Left hindlimb (tissue), 1 donor: ENCODE results near the gene TMBIM4.
"Not testable (repeated sequence)": the region's sequence is repeated elsewhere in the genome, so short reads cannot be mapped to it uniquely, and the experiment has no call there.

ENCODE experiments used
- DNase-seq: peaks from one replicate; pipeline ENCODE4 v3.0.0-alpha.2; 2018

TMBIM4 gene

DNA sequence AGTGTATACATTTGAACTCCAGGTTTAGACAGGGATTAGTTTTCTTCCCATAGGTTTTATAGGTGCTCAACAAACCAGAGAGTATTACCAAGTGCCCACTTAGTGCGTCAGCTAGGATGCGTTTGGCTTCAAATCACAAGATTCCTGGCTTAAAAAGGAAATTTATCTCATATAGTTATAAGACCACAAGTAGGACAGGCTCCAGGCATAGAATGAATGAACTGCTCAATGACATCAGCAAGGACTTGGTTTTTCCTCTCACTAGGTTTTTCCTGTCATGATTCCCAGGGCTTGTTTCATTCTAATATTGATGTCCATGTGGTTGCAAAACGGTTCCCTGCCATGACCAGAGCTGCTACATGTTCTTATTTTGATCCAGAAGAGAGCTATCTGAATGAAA, 13.2 kb upstream of the TMBIM4 start:
- no peak for DNase-seq

- no peak for DNase-seq
Measured at GRCh38 chr12:66176105-66176900, 6.5 kb upstream of the TMBIM4 start.

GRCh38 chr12:66174391-66175325, 4.9 kb upstream of the TMBIM4 start:
- DNase-seq, result not testable (repeated sequence)

DNA sequence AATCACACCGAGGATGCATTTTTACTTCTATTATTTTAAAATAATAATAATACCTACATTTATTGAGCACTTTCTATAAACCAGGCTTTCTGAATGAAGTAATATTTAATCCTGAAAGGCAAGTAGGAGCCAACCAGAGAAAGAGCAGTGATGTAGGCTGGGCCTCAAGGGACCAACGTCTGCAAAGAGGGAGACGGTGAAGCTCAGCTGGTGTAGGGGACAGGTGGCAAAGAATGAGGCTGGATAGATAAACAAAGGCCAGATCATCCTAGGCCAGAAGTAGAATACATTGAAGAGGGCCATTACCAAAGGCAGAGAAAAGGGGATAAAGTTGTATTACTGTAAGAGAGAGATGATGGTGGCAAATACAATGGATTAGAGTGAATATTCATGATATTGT, 810 bp upstream of the TMBIM4 start:
- no peak for DNase-seq

- no peak for DNase-seq
Measured at GRCh38 chr12:66168410-66168809, 1.4 kb downstream of the TMBIM4 start.

- DNase-seq, result no peak
Measured at GRCh38 chr12:66166561-66166960, 3.2 kb downstream of the TMBIM4 start.

- no peak for DNase-seq
Measured at GRCh38 chr12:66165141-66165540, 4.7 kb downstream of the TMBIM4 start.

GRCh38 chr12:66164349-66164821, 5.4 kb downstream of the TMBIM4 start:
- DNase-seq, result no peak

GRCh38 chr12:66163289-66163688, 6.5 kb downstream of the TMBIM4 start:
- DNase-seq, result no peak

DNA sequence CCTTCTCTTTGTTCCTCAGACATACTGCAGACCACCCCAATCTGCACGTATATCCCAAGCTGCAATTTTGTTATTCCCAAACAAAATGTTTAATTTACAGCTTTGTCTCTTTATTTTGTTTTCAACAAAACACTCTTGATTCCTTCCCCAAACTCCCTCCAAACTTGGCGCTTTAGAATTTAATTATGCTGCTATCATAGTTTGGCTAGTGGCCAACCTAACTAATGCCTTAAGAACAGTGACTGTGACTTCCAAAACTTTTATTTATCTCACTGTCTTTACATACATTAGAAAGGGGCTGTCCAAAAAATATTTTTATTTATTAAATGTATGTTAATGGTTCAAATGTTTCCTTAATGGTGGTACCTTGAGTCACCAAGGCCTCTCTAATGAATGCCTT, 7.1 kb downstream of the TMBIM4 start:
- no peak for DNase-seq

GRCh38 chr12:66160704-66161103, 9.1 kb downstream of the TMBIM4 start:
- no peak for DNase-seq

DNA sequence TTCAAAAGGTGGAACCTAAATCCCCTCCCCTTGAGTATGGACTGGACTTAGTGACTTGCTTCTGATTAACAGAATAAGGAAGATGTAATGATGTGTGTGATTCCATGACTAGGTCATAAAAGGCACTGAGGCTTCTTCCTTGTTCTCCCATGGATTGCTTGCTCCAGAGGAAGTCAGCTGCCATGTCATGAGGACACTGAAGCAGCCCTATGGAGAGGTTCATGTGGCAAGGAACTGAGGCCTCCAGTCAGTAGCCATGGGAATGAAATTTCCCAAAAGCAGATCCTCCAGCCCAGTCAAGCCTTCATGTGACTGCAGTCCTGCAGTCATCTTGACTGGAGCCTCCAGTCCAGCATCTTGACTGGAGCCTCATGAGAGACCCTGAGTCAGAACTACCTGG, 10.7 kb downstream of the TMBIM4 start:
- DNase-seq, result no peak

GRCh38 chr12:66156654-66157053, 13.1 kb downstream of the TMBIM4 start:
- no peak for DNase-seq

DNA sequence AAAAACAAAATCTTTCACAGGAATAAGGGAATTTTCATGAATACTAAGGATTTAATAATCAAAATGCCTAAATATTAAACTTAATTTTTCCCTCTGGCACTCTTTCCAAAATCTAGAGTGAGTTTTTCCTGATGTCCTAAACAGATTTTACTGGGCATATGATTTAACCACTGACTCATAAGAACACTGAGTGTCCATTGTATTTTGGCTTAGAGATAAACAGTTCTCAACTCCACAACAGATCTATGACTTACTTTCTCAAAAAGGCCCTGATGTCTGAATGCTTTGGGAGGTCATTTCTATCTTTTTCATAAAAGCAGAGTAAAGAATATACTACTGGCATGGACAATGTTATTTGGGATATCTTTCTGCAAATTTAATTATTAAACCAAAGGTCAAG, 15.0 kb downstream of the TMBIM4 start:
- DNase-seq, result no peak

DNA sequence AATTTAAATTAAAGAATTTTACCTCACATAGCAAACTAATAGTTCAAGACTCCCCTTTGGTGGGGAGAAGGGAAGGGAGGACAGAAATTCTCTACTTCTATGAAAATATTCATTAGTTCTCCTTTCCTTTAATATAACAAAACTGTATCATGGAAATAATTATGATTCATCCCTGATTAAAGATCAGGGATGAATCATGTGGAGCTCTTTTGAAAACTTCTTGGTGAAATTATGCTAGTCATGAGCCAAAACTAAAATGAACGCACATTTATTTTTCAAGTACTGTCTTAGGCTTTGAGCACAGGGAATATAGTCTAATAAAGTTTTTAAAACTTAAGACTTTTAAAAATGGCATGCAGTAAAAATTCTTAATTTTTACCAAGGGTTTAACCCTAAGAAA, 17.1 kb downstream of the TMBIM4 start:
- DNase-seq, result no peak

DNA sequence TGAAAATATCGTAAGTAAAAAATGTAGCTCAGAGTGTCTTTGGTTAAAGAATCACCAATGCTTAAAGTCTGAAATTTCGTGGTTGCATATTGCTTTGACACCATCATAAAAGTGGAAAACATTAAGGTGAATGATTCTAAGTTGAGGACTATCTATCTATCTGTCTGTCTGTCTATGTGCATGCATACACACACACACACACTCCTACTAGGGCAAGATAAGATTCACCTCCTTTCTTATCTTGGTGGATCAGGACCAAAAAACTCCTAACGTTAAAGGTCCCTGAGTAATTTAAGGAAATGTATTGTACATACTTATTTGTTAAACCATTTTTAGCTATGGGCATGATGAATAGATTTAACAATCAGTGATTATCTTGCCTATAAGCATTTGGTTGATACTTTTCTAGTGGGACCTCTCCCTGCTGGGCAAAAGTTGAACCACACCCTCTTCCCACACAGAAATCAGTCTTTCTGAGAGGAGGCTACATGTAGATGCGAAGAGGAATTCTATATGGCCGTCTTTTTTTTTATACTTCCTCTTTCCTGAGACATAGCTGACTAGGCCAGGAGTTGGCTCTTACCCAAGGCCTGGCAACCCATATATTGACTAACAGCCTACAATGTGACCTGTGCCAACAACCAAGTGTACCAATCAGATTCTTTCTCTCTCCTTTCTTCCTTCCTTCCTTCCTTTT, 19.9 kb downstream of the TMBIM4 start:
- DNase-seq, result no peak

DNA sequence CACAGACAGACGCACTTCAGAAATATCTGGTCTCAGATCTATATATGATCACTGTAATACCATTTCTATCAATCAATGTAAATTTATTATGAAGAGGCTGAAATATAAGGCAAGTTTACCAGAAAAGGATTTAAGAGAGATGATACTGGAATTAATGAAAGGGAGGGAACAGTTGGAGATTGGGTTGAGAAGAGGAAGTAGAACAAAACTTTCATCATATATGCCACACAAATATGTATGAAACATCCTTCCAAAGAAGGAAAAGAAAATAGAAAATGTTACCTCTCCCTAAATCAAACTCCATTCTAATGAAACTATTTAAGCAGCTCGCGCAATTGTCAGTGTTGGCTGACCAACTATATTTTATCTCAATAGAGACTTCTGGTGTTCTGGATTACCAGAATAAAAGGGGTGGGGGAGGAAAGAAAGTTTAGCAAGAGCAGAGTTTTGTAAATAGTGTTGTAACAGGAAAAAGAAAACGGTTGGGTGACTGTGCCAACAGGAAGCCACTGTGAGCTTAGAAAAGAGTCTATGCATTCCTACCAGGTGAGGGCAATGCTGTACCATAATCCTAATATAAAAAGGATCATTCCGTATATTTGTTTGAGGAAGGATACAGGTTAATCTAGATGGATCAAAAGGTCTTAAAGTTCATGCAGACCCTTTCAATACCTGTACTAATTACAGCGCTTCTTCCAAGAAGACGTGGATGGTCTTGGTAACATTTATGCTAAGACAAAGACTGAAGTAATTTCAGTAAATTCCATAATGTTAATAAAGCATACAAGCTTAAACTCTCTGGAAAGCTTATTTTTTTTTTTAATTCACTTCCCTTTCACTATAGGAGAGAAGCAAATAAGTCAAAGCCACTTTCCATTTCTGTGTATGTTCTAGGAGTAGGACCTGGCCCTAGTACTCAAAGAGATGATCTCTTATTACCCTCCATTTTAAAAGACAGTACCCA, 24.7 kb downstream of the TMBIM4 start:
- DNase-seq, result no peak

- DNase-seq, result no peak
Measured at GRCh38 chr12:66143868-66144267, 25.9 kb downstream of the TMBIM4 start.

- DNase-seq, result no peak
Measured at GRCh38 chr12:66142826-66143225, 27.0 kb downstream of the TMBIM4 start.

DNA sequence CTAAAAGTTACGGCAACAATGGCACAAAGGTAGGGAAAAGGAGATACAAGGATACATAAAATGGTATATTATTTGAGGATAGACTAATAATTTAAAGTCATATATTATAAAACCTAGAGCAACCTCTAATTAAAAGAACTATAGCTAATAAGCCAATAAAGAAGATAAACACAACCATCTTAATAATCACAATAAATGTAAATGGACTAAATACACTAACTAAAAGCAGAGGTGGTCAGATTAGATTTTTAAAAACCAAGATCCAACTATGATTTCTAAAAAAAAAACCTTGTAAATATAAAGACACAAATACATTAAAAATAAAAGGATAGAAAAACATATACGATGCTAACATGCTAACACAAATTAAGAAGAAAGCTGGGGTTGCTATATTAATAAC, 28.5 kb downstream of the TMBIM4 start:
- DNase-seq, result no peak

DNA sequence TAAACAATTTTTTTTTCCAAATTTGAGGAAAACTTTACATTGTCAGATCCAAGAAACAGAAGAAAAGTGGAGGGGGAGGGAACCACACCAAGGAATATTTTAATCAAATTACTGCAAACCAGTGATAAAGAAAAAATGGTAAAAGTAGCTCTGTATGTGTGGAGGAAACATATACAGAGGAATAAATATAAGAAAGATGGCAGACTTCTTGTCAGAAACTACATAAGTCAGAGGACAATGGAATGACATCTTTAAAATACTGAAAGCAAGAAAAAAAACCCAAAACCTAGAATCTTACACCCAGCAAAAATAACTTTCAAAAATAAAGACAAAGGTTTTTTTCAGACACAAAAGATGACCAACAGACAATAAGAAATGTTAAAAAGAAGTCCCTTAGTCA, 29.1 kb downstream of the TMBIM4 start:
- no peak for DNase-seq

DNA sequence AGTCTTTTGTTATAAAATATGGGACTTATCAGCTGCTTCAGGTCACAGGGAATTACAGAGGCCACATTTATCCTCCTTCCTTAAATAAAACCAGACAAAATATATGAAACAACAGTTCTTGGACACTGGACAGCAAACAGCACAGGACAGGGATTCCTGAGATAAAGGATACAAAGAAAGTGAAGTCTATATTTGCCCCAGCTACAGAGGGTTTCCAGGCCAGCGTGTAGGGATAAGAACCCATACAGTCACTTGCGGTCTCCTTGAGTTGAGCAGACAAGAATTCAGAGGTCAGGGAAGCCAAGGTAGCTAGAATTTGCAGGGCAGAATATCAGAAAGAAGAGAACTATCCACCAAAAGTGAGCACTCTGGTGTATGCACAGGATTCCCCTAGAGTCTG, 30.5 kb downstream of the TMBIM4 start:
- DNase-seq, result no peak
